Measurements from ENCODE around the gene SPATA20.

The SPATA20 gene

DNA sequence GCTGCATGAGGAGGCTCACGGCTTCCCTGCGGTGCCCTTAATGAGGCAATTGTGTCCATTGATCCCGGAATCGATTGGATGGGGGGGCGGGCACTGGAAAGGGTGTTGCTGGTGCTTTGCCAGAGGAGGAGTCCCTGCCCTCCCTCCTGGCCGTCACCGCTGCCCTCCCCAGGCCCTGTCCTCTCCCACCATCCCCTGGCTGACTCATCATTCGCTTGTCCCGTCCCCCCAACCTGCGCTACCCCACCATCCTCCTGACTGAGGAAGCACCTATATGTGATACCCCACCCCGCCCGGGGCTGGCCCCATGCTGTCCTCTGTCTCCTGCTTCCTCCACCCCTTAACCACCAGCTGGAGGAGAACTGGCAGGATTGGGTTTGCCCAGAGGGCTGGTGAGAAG, 34.3 kb downstream of the SPATA20 start:
- DNase-seq, result no peak

- no peak for DNase-seq
Observed at GRCh38 chr17:50582741-50583140, 35.8 kb downstream of the SPATA20 start.

DNA sequence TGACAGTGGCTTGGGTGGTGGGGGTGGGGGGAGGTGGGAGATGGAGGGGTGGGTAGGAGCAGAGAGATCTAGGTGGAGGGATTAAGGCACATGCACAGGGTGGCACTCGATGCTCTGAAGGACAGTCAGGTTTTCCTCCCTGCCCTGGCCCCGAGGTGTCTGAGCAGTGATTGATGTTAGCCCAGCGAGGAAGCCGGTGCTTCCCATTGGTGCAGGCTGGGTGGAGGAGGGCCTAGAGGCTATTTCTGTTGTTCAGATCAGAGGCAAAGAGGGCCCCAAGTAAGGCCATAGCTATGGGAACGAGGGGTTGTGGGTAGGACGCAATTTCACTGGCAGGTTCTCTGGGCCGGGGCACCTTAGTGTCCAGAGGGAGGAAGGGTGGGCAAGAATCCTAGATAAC, 36.7 kb downstream of the SPATA20 start:
- no peak for DNase-seq

DNA sequence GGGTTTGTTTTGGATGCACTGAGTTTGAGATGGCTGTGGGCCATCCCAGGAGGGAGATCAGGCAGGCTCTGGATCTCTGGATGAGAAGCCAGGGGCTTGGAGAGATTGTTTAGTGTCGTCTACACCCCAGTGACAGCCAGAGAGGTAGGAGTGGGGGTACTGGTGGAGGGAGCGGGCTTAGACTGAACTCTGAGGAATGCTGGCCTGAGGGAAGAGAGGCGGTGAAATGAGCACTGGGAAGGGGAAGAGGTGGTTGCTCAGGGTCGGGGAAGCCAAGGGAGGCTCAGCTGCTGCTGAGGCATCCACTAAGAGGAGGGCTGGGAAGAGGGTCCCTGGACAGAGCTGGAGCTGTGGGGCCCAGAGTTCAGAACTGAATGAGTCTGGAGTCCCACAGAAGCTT, 37.1 kb downstream of the SPATA20 start:
- no peak for DNase-seq

DNA sequence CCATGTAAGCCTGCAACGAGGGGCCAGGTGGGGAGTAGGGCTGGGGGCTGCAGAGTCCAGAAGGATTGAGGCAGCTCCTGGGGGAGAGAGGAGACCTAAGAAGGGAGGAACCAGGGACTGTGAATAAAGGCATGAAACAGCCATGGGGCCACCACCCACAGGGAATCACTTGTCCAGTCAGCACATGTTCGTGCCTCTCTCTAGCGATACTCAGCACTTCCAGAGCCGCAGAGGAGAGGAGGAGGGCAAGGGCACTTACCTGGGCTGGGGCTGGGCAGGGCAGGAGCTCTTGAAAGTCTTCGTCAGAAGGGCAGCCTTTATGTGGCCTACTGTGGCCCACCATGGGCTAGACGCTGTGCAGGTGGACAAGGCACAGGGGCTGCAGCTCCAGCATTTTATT, 37.8 kb downstream of the SPATA20 start:
- no peak for DNase-seq

GRCh38 chr17:50585346-50585745, 38.4 kb downstream of the SPATA20 start:
- DNase-seq, result no peak

GRCh38 chr17:50585891-50586290, 38.9 kb downstream of the SPATA20 start:
- DNase-seq, result no peak

DNA sequence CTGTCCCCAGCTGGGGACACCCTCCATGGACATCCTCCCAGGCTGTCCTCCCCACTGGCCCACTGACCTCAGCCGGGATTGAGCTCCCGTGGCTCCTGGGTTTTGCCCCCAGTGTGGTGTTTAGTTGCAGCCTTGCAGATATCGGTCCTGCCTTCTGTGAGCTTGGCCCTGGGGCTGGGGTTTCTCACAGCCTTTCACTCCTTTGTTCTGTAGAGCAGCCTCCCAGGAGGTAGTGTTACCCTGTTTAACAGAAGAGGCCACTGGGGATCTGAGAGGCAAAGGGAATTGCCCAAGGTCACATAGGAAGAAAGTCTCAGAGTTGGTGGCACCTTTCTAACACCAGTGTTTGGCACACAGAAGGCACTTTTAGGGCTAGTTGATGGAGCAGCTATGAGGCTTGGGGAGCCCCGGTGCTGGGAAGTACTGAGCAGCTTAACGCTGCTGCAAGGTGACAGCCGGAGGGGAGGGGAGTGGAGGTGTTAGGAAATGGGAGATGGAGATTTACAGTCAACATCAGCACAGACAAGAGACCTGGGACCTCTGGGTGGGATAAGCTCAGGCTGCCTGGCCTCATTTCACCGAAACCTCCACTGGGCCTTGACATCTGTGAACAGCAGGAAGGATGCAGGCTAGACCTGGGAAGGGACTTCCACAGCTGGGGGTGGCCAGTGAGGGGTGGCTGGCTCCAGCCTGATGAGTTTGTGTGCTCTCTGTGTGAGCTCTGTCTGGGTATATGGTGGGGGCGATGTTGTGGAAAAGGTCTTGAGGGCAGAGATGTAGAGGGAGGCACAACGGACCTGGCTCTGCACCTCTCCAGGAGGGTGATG, 39.7 kb downstream of the SPATA20 start:
- DNase-seq, result no peak

GRCh38 chr17:50587571-50587970, 40.6 kb downstream of the SPATA20 start:
- no peak for DNase-seq

DNA sequence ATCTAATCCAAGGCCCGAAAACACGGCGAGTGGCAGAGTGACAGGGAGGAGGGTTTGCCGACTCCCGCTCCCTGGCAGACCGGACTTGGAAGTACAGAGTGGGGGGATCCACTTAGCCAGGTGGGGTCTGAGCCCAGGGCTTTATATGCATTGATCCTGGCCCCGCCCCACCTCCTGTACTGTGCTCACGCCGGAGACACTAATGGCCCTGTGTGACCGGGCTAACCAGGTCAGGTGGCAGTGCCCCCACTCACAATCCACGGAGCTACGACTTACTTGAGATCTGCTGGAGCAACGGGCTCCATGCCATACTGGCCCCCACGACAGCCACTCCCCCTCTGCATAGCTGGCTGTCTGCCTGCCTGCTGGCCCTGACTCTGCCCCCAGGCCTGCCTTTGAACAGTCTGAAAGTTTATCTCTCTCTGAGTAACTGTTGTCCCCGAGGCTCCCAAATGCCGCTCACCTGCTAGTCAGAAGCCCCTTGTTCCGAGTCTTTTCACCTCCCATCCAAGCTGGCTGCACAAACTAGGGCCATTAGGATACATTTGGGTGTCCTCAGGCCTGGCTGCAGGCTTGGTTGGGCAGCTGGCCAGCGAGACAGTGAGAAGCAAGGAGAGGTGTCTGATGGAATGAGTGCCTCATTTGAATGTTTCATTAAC, 41.5 kb downstream of the SPATA20 start:
- DNase-seq, result no peak

GRCh38 chr17:50589095-50589705, 42.2 kb downstream of the SPATA20 start:
- DNase-seq, result no peak

DNA sequence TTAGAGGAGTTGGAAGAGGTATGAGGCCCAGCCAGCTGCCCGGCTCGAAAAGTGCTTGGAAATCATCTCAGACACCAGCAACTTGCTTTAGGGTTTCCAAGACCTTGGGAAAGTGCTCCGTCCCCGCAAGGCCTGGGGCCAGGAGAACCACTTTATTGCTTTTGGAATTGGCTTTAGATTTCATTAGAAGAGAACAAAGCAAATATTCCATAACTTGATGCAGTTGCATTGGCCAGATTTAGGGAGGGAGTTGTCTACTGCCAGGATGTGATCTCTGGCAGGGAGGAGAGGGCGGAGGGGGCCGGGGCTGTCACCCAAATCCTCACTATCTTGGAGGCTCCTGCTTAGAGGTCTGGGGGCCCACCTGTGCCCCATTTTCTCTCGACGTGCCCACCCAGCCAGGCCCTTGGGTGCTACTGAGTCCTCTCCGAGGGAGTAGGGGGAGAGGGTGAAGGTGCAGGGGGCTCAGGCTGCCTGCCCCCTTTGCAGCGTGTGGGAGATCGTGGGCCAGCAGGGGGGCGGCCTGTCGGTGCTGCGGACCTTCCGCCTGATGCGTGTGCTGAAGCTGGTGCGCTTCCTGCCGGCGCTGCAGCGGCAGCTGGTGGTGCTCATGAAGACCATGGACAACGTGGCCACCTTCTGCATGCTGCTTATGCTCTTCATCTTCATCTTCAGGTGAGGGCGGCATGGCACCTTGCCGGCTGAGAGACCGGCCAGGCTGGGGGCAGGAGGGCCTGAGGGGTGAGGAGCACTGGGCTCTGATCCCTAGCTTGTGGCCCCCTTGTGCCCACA, 44.2 kb downstream of the SPATA20 start:
- no peak for DNase-seq

GRCh38 chr17:50593321-50593720, 46.3 kb downstream of the SPATA20 start:
- DNase-seq, result peak; percentile 91

- DNase-seq, result peak; percentile 73
Observed at GRCh38 chr17:50594128-50594823, 47.3 kb downstream of the SPATA20 start.

DNA sequence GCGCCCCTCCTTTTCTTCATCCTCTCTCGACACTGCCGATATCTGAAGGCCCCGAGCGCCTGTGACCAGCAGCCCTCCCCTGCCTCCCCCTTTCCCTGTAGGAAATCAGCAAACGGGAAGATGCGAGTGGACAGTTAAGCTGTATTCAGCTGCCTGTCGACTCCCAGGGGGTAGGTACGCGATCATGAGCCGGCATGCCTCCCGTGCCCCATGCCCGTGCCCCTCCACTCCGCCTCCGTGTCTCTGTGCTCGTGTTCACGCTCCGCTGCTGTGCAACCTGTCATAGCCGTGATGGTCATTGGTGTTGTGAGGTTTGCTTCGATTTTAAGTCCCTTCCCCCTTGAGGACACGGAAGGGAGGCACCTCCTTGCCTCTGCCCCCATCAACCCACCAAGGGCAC, 47.9 kb downstream of the SPATA20 start:
- DNase-seq, result peak; percentile 83

GRCh38 chr17:50596191-50597037, 49.4 kb downstream of the SPATA20 start:
- no peak for DNase-seq

- DNase-seq, result no peak
Observed at GRCh38 chr17:50598487-50598886, 51.5 kb downstream of the SPATA20 start.

- DNase-seq, result no peak
Observed at GRCh38 chr17:50599606-50600005, 52.6 kb downstream of the SPATA20 start.

DNA sequence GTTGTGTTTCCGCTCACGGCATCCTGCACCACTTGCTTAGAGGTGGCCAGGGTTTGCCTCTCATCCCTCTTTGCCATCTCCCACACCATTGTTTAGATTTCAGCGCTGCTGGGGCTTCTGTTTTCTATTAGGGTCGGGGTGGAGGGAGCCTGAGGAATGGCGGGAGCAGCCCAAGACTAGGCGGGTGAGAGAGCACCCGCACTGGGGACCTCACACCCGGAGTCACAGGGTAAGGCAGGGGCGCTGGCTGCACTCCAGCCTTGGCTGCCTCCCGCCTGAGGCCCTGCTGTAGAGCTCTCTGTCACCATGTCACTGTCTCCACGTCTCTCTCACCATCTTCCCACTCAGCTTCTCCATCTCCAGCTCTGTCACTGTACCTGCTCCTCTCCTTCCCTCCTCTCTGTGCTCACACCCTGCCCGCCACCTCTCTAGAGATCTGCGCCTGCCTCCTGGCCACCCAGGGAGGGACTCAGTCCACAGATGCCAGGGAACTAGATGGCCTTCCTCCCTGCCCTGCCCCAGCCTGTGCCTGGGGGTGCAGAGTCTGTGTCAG, 54.9 kb downstream of the SPATA20 start:
- no peak for DNase-seq

DNA sequence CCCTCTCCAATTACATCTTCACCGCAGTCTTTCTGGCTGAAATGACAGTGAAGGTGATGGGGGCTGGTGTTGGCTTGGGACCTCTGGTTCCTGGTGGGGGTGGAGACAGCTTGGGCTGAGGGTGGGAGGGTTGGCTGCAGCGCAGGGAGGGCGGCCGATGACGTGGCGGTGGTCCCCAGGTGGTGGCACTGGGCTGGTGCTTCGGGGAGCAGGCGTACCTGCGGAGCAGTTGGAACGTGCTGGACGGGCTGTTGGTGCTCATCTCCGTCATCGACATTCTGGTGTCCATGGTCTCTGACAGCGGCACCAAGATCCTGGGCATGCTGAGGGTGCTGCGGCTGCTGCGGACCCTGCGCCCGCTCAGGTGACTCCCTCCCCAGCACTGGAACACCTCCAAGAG, 55.9 kb downstream of the SPATA20 start:
- DNase-seq, result no peak

- no peak for DNase-seq
Observed at GRCh38 chr17:50603340-50603739, 56.4 kb downstream of the SPATA20 start.
